GM21381 (cell line): ENCODE measurements around the gene TAL2.

Experiments
- ATAC-seq: cut with Tn5 transposase; IDR thresholded peaks from one replicate; pipeline ENCODE4 v1.9.1; 2021; ENCODE audit warnings: mild to moderate bottlenecking, moderate library complexity; ENCODE audit not compliant: unreplicated experiment

Gene TAL2

DNA sequence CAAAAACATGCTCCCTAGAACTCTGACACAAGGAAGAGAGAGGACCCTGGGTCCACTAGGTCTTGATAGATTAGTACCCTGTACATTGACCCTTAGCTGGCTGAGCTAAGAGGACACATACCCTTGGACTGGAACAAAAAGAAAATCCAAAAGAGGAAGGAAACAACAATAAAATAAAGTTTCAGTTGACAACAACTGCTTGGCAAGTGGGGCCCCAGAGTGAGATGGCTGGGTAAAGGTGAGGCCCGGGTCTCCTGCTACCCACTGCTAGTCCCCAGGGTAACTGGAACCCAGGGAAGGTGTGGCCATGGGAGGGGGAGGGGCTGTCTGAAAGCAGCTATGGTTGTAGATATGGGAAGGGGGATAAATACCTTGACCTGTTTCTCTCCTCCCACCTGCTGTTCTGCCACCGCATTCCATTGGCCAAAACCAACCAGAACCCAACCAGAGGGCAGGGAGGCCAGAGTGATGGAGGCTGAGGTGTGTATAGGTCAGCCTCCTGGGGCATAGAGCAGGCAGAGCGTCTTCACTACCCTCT is 11.7 kb downstream of the TAL2 start:
- ATAC-seq = no peak

GRCh38 chr9:105676351-105676923 is 14.2 kb downstream of the TAL2 start:
- no peak for ATAC-seq

DNA sequence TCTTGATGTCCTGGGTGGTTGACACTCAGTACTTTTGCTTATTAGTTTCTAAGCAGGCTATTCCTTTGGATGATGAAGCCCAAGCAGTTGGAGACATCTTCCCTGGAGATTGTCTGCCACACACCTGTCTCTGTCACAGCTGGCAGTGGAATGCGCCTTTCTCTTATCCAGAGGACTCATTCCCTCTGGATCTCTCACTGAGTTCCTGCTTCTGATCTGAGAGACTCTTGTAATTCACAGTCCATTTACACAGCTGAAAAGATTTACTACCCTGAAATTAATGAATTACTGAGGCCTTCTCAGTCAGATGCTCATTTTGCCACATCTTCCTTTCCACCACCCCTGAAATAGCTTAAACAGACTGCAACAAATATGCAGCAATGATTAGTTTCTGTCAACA is 15.9 kb downstream of the TAL2 start:
- no peak for ATAC-seq

GRCh38 chr9:105678781-105679180 is 16.5 kb downstream of the TAL2 start:
- no peak for ATAC-seq

DNA sequence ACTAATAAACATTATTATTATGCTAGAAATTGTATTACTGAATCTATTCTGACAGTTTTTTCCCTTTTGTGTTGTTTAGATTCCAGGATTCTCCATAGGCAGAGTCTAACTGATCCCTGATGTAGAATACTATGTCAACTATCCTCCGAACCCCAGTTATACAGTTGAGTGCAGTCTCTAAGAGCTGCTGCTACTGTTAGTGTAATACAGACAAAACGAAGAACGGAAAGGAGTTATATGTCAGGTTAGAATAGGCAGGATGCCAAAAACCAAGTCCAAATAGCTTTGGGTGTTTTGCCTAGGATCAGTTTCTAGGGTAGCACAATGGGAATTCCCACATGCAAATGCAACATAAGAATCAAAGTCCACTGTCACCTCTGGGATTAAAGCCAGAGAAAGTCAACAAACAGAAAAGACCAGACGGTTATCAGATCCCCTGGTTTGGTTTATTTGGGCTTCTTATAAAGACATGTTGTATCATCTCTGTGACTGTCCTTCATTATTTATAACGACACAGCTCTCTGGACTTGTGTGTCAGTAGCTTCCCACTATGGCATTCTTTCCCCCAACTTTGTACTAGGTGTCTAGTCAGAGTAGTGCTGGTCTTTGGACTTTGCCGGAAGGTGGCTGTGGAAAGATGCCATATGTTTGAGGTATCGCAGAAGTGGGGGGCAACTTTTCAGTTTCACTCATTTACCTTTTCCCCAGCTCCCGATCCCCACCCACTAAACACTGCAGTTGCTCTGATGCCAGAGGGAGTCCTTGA is 17.2 kb downstream of the TAL2 start:
- no peak for ATAC-seq

- no peak for ATAC-seq
These were observed 19.1 kb downstream of the TAL2 start for GRCh38 chr9:105681313-105681712.

DNA sequence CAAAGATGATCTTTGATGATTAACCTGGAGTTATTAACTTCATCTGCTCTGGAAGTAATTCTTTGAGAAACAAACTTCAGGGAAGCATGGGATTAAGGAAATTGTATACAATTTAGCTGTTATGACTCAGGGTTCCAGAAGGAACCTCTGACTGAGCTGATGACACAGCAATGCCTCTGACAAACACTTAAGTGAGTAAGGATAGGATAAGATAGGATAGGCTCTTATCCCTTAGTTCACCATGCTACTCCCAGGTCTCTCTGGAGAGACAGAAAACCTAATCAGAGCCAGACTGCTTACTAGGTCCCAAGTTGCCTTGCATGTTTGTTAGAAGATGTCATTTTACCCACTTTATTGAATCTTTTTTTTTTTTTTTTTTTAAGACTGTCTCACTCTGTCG is 19.5 kb downstream of the TAL2 start:
- ATAC-seq = no peak

- ATAC-seq = no peak
These were observed 21.5 kb downstream of the TAL2 start for GRCh38 chr9:105683688-105684275.

- ATAC-seq = no peak
These were observed 24.7 kb downstream of the TAL2 start for GRCh38 chr9:105686936-105687335.

GRCh38 chr9:105690742-105691141 is 28.5 kb downstream of the TAL2 start:
- ATAC-seq = no peak

GRCh38 chr9:105693435-105694189 is 31.4 kb downstream of the TAL2 start:
- ATAC-seq = peak; percentile 19

DNA sequence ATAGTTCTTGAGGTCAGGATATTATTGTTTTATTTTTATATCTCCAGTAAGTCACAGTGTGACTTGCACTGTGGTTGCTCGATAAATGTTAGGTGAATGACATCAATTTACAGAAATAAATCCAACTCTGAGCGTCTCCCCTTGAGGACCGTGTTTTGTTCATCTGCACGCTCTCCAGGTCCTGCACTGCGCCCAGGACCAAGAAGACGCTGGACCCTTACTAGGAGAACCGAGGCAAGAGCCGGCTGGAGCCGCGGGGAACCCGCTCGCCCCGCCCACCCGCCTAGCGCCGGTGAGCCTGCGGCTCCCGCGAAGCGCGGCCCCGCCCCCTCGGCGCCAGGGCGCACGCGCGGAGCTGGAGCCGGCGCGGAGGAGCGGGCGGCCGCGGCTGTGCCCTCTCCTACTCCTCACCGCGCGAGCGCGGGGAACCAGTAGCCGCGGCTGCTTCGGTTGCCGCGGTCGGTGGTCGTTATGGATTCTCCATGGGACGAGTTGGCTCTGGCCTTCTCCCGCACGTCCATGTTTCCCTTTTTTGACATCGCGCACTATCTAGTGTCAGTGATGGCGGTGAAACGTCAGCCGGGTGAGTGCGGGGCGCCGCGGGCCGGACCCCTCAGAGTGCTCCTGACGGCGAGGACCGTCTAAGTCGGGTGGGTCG is 32.1 kb downstream of the TAL2 start, which contains the start of gene TMEM38B:
TMEM38B (plus strand) TSS at position 352 of the 658 bp plus-strand sequence; CDS start at position 472, 120 bp downstream.
- ATAC-seq = peak; percentile 76

DNA sequence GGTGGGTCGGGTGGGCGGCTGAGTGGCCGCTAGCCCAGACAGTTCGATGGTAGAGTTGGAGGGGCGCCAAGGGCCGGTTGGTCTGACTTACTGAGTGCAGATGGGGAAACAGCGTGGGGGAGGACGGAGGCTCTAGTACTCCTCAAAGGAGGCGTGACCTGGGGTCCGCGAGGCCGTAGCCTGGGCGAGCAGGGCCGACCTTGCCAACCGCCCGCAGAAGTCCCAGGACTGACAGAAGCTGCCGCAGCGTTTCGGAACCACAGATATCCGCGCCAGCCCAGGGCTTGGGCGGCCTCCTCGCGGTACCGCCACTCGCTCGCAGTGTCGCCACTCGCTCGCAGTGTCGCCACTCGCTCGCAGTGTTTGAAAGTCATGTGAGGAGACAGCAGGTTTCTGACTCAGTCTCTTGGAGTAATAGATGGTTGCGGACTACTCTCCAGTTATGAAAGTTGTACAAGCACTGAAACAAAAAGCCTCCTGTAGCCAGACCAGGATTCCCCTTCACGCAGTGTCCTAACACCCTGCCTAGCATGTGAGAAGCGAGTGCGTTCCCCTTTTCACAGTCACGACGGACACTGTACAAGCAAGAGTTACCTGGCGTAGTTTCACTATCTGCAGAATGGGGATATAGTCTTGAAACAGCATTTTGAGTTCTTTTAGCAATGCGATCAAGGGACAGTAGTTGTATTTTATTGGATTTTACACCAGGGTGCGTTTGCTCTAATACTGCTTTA is 32.8 kb downstream of the TAL2 start:
- ATAC-seq = peak; percentile 56

DNA sequence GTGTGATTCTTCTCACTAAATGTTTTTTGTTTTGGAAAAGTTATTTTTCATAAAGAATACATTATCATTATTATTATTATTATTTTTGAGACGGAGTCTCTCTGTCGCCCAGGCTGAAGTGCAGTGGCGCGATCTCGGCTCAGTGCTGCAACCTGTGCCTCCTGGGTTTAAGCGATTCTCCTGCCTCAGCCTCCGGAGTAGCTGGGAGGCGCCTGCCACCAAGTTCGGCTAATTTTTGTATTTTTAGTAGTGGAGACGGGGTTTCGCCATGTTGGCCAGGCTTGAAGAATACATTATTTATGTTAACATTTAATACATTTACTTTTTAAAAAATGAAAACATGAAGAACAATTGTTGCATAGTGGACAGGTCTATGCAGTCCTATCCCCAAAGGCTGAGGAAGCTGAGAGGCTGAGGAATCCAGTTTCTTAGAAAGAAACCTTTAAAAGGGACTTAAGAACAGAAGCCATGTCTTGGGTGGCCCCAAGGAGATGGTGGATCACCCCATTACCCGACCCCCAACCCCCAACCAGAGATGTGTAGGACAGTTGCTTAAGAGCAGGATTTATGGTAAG is 34.0 kb downstream of the TAL2 start:
- ATAC-seq = no peak

DNA sequence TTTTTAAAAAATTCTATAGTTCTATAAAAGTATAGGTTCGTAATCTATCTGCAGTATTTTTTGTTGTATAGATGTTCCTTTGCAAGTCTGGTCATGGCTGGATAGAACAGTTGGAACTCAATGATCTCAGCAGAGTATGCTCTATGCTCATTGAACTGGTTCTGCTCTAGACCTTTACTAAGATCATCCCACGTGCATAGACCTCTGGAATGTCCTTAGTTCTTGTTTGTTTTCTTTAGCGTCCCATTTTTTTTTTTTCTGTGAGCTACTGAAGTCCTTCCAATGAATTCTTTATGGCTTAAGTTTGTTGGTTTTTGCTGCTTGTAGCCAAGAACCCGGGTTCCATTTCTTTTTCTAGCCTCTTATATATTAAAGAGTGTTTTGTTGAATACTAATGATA is 35.6 kb downstream of the TAL2 start:
- no peak for ATAC-seq

DNA sequence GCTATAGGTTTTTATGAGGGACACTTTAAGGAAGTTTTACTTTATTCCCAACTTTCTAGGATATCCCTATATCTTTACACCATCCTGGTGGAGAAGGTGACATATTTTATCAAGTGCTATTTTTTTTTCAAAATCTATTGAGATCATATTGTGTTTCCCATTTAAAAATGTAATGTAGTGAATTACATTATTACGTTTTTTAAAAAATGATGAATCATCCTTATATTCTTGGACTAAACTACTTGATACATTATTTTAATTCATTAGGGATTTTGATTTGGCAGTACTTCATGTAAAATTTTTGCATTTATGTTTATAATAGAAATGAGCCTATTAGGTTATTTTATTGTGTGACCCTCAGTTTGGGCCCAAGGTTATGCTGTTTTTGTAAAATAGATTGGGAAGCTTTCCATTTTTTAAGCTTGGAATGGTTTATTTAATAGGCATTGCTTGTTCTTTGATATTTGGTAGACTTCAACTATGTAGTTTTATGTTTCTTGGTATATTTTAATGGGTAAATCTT is 36.2 kb downstream of the TAL2 start:
- no peak for ATAC-seq

- ATAC-seq = no peak
These were observed 38.4 kb downstream of the TAL2 start for GRCh38 chr9:105700668-105701067.

DNA sequence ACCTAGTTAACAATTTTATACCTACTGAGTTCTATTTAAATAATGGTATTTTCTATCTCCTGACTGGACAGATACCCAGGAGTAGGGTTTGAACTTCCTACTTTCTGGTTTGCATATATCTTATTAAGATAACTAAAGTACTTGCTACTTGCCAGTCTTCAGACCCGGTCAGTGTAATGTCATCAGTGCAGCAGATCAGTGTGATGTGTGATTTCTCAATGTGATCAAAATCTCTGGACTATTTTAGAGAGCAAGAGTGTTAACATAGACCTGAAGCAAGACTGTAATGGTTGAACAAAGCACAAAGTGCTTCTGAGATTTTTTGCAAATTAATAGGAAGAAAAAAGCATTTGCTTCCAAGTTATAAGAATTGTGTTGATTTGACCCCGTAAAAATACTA is 38.9 kb downstream of the TAL2 start:
- no peak for ATAC-seq

GRCh38 chr9:105702207-105702606 is 40.0 kb downstream of the TAL2 start:
- ATAC-seq = no peak
